H9 (cell line): ENCODE data around the gene SPTY2D1. TPM values are rescaled to one million over a fixed set of nuclear protein-coding genes. Genes with fewer than 3 reads are reported as not detected.
"Not testable (repeated sequence)": the region's sequence is repeated elsewhere in the genome, so short reads cannot be mapped to it uniquely, and the experiment has no call there.

Experiments
- DNase-seq: peaks from one replicate; pipeline ENCODE4 v3.0.0-alpha.2; 2017
- H2AFZ ChIP-seq: one replicate; pipeline ENCODE4 v1.6.1; 2013; ENCODE audit warnings: mild to moderate bottlenecking, low read length, control low read depth, moderate library complexity
- H2AK5ac ChIP-seq: 2 replicates; pipeline ENCODE4 v1.6.1; 2013; ENCODE audit warnings: low read length, control low read depth, mixed read lengths; ENCODE audit not compliant: insufficient read length
- H2BK120ac ChIP-seq: one replicate; pipeline ENCODE4 v1.6.1; 2013; ENCODE audit warnings: low read depth, mild to moderate bottlenecking, low read length, control low read depth, inconsistent platforms; ENCODE audit not compliant: poor library complexity, severe bottlenecking
- H2BK12ac ChIP-seq: 2 replicates; pipeline ENCODE4 v1.6.1; 2013; ENCODE audit warnings: low read length, control low read depth, mixed read lengths, low read depth; ENCODE audit not compliant: insufficient read length
- H2BK15ac ChIP-seq: 2 replicates; pipeline ENCODE4 v1.6.1; 2013; ENCODE audit warnings: low read depth, low read length, control low read depth
- H2BK20ac ChIP-seq: one replicate; pipeline ENCODE4 v1.6.1; 2013; ENCODE audit warnings: low read depth, mild to moderate bottlenecking, low read length, control low read depth, inconsistent platforms; ENCODE audit not compliant: poor library complexity, severe bottlenecking
- H2BK5ac ChIP-seq: 2 replicates; pipeline ENCODE4 v1.6.1; 2013; ENCODE audit warnings: low read length, control low read depth, mixed read lengths; ENCODE audit not compliant: insufficient read length
- H3K14ac ChIP-seq: 2 replicates; pipeline ENCODE4 v1.6.1; 2013; ENCODE audit warnings: low read length, control low read depth; ENCODE audit not compliant: insufficient read depth
- H3K18ac ChIP-seq: 2 replicates; pipeline ENCODE4 v1.6.1; 2013; ENCODE audit warnings: low read depth, mild to moderate bottlenecking, mixed read lengths, low read length, control low read depth; ENCODE audit not compliant: insufficient read length
- H3K23ac ChIP-seq: 2 replicates; pipeline ENCODE4 v1.6.1; 2013; ENCODE audit warnings: low read length, control low read depth, mixed read lengths, low read depth; ENCODE audit not compliant: insufficient read length
- H3K23me2 ChIP-seq: 2 replicates; pipeline ENCODE4 v1.6.1; 2013; ENCODE audit warnings: low read depth, mild to moderate bottlenecking, mixed read lengths, low read length, control low read depth; ENCODE audit not compliant: insufficient read length, poor library complexity, severe bottlenecking
- H3K27ac ChIP-seq: 2 replicates; pipeline ENCODE4 v1.5.1; 2013; ENCODE audit warnings: low read length, control low read depth, mixed read lengths, low read depth; ENCODE audit not compliant: insufficient read length
- H3K27me3 ChIP-seq: 2 replicates; pipeline ENCODE4 v1.6.1; 2013; ENCODE audit warnings: low read length, control low read depth, inconsistent platforms; ENCODE audit not compliant: insufficient read depth
- H3K4ac ChIP-seq: 2 replicates; pipeline ENCODE4 v1.6.1; 2013; ENCODE audit warnings: low read depth, mild to moderate bottlenecking, control low read depth, inconsistent platforms, low read length, moderate library complexity
- H3K4me1 ChIP-seq: 2 replicates; pipeline ENCODE4 v1.6.1; 2013; ENCODE audit warnings: low read length, control low read depth, inconsistent platforms; ENCODE audit not compliant: insufficient read depth
- H3K4me2 ChIP-seq: 2 replicates; pipeline ENCODE4 v1.6.1; 2013; ENCODE audit warnings: low read length, control low read depth, mixed read lengths; ENCODE audit not compliant: insufficient read length, insufficient read depth
- H3K56ac ChIP-seq: 2 replicates; pipeline ENCODE4 v1.6.1; 2013; ENCODE audit warnings: low read depth, mild to moderate bottlenecking, mixed read lengths, low read length, control low read depth; ENCODE audit not compliant: insufficient read length
- H3K79me1 ChIP-seq: 2 replicates; pipeline ENCODE4 v1.6.1; 2013; ENCODE audit warnings: low read depth, mild to moderate bottlenecking, moderate library complexity, low read length, control low read depth, inconsistent platforms; ENCODE audit not compliant: insufficient read depth, poor library complexity, severe bottlenecking
- H3K79me2 ChIP-seq: 2 replicates; pipeline ENCODE4 v1.6.1; 2013; ENCODE audit warnings: low read length, control low read depth, inconsistent platforms; ENCODE audit not compliant: insufficient read depth
- H3K9ac ChIP-seq: 2 replicates; pipeline ENCODE4 v1.6.1; 2013; ENCODE audit warnings: low read length, control low read depth, mixed read lengths; ENCODE audit not compliant: insufficient read length; ENCODE audit errors: extremely low read depth
- H3K9me3 ChIP-seq: one replicate; pipeline ENCODE4 v1.6.1; 2013; ENCODE audit warnings: low read depth, low read length, inconsistent platforms; ENCODE audit not compliant: control insufficient read depth
- H3T11ph ChIP-seq: one replicate; pipeline ENCODE4 v1.6.1; 2013; ENCODE audit warnings: mild to moderate bottlenecking, low read length, control low read depth, inconsistent platforms
- H4K20me1 ChIP-seq: one replicate; pipeline ENCODE4 v1.6.1; 2013; ENCODE audit not compliant: control insufficient read depth, insufficient read length, insufficient read depth
- H4K5ac ChIP-seq: 2 replicates; pipeline ENCODE4 v1.6.1; 2013; ENCODE audit warnings: low read depth, mild to moderate bottlenecking, mixed read lengths, low read length, control low read depth; ENCODE audit not compliant: insufficient read length
- H4K8ac ChIP-seq: replicated peaks from 2 replicates; pipeline ENCODE4 v1.6.1; 2013; ENCODE audit warnings: low read length, control low read depth, mixed read lengths, low read depth; ENCODE audit not compliant: insufficient read length
- H4K91ac ChIP-seq: 2 replicates; pipeline ENCODE4 v1.6.1; 2013; ENCODE audit warnings: low read depth, mild to moderate bottlenecking, moderate library complexity, mixed read lengths, low read length, control low read depth; ENCODE audit not compliant: insufficient read length
- H3K27ac Mint-ChIP-seq, 3 experiments: 2 replicates in 2 of 3; 3 replicates in 1 of 3; pipeline ENCODE4 v1.8.0; 2020 to 2021; ENCODE audit warnings: mixed read lengths in 3 of 3, mild to moderate bottlenecking in 1 of 3, moderate library complexity in 1 of 3
- H3K27me3 Mint-ChIP-seq: 2 replicates; pipeline ENCODE4 v1.8.0; 2021; ENCODE audit warnings: low read depth, mild to moderate bottlenecking, moderate library complexity, mixed read lengths
- H3K36me3 Mint-ChIP-seq, 3 experiments: 2 replicates in 2 of 3; 3 replicates in 1 of 3; pipeline ENCODE4 v1.8.0; 2020 to 2021; ENCODE audit warnings: low read depth in 3 of 3, mixed read lengths in 3 of 3; ENCODE audit not compliant: insufficient read depth in 1 of 3
- H3K4me1 Mint-ChIP-seq, 2 experiments: 2 replicates each; pipeline ENCODE4 v1.8.0; 2020; ENCODE audit warnings: mixed read lengths in 2 of 2
- H3K4me3 Mint-ChIP-seq, 2 experiments: 2 replicates in 1 of 2; 3 replicates in 1 of 2; pipeline ENCODE4 v1.8.0; 2020 to 2021; ENCODE audit warnings: mild to moderate bottlenecking in 2 of 2, mixed read lengths in 2 of 2, moderate library complexity in 1 of 2
- H3K9me3 Mint-ChIP-seq, 2 experiments: 2 replicates in 1 of 2; 3 replicates in 1 of 2; pipeline ENCODE4 v1.8.0; 2020; ENCODE audit warnings: mild to moderate bottlenecking in 2 of 2, mixed read lengths in 2 of 2, moderate library complexity in 1 of 2
- WGBS: extraction: QIAGEN DNeasy Blood & Tissue Kit; methylation state at CpG from one replicate; pipeline ENCODE4 v1.1.7; 2013; ENCODE audit warnings: missing lambda C conversion rate, low lambda C conversion rate, mixed read lengths; ENCODE audit not compliant: insufficient read length; ENCODE audit errors: extremely low coverage; 5-methylcytosine and 5-hydroxymethylcytosine counted together
- total RNA-seq: library from RNA; stranded (reverse); gene quantifications from 2 replicates; pipeline ENCODE4 v1.2.1, GENCODE V29; 2021
- TF ChIP-seq, protein P1 (sequence below): fragments of 200-600 bp; sonication (generic); conservative IDR thresholded peaks from 3 replicates; pipeline ENCODE4 v1.8.0; 2021; ENCODE audit warnings: antibody characterized with exemption, mild to moderate bottlenecking

The SPTY2D1 gene
- total RNA-seq, 1 experiment from 2014 or later, result 15.9 TPM

DNA sequence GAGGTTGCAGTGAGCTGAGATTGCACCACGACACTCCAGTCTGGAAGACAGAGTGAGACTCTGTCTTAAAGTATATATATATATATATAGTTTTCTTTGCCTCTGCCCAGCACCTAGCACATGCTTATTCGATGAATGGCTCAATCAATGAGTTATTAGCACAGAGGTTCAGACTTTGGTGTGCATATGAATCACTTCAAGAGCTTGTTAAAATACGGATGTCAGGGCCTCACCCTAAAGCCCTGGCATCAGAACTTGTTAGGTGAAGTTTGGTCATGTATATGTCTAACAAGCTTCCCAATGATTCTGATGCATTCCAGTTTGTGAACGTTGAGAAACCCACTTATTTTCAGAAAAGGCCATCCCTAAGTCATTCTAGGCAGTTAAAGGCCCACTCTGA, 42.7 kb upstream of the SPTY2D1 start:
- H4K8ac ChIP-seq, result no peak overlapping the region
- DNase-seq, result no peak
- no peak overlapping the region for H2BK5ac ChIP-seq
- TF ChIP-seq, protein P1, sequence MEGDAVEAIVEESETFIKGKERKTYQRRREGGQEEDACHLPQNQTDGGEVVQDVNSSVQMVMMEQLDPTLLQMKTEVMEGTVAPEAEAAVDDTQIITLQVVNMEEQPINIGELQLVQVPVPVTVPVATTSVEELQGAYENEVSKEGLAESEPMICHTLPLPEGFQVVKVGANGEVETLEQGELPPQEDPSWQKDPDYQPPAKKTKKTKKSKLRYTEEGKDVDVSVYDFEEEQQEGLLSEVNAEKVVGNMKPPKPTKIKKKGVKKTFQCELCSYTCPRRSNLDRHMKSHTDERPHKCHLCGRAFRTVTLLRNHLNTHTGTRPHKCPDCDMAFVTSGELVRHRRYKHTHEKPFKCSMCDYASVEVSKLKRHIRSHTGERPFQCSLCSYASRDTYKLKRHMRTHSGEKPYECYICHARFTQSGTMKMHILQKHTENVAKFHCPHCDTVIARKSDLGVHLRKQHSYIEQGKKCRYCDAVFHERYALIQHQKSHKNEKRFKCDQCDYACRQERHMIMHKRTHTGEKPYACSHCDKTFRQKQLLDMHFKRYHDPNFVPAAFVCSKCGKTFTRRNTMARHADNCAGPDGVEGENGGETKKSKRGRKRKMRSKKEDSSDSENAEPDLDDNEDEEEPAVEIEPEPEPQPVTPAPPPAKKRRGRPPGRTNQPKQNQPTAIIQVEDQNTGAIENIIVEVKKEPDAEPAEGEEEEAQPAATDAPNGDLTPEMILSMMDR, result no peak
- no peak overlapping the region for H2AFZ ChIP-seq
- no peak overlapping the region for H3K18ac ChIP-seq
- Mint-ChIP-seq H3K9me3 (no peaks in the 10 kb centered on the region), H3K36me3 (no peaks in the 10 kb centered on the region), H3K27ac (no peak overlapping the region), H3K4me1 (no peaks in the 10 kb centered on the region), H3K27me3 (no peaks in the 10 kb centered on the region), H3K4me3 (no peak overlapping the region)
- no peak overlapping the region for H3K4me2 ChIP-seq
- H3K23me2 ChIP-seq, result no peaks in the 10 kb centered on the region
- H2AK5ac ChIP-seq, result no peak overlapping the region
- no peak overlapping the region for H3T11ph ChIP-seq
- no peak overlapping the region for H3K14ac ChIP-seq
- no peaks in the 10 kb centered on the region for H3K79me1 ChIP-seq
- no peaks in the 10 kb centered on the region for H3K27me3 ChIP-seq
- no peaks in the 10 kb centered on the region for H3K9me3 ChIP-seq
- no peak overlapping the region for H4K5ac ChIP-seq
- no peak overlapping the region for H3K23ac ChIP-seq
- no peaks in the 10 kb centered on the region for H4K20me1 ChIP-seq
- H3K27ac ChIP-seq, result no peak overlapping the region
- H2BK20ac ChIP-seq, result no peak overlapping the region
- no peaks in the 10 kb centered on the region for H3K79me2 ChIP-seq
- no CpG with 5 or more reads among the region's 4 CpGs for WGBS
- no peaks in the 10 kb centered on the region; the same call in 1 of the 2 replicates for H3K4me1 ChIP-seq
- no peak overlapping the region for H3K56ac ChIP-seq
- no peak overlapping the region for H2BK15ac ChIP-seq
- no peak overlapping the region for H3K9ac ChIP-seq
- no peak overlapping the region for H4K91ac ChIP-seq
- no peak overlapping the region for H2BK120ac ChIP-seq
- H2BK12ac ChIP-seq, result no peak overlapping the region
- H3K4ac ChIP-seq, result no peak overlapping the region

DNA sequence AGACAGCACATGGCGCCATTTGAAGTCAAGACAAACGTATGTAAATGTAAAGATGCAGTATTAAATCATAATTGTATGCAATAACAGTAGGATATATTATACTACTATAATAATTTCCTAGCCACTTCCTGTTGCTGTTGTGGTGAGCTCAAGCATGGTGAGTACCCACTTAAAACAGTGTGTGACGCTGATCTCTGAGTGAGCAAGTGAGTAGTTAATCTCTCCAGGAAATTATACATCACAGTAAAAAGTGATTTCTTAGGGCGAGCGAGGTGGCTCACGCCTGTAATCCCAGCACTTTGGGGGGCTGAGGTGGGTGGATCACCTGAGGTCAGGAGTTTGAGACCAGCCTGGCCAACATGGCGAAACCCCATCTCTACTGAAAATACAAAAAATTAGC, 38.1 kb upstream of the SPTY2D1 start:
- not testable (repeated sequence) for H2BK12ac ChIP-seq, H3K27me3 ChIP-seq, H3K4me2 ChIP-seq, H4K8ac ChIP-seq, H2BK15ac ChIP-seq, H3K9me3 ChIP-seq, DNase-seq, H3K79me1 ChIP-seq, H3K4me1 ChIP-seq, H3K27ac ChIP-seq, H3K9ac ChIP-seq, H3K18ac ChIP-seq, H3K79me2 ChIP-seq, H3K23ac ChIP-seq, H2BK120ac ChIP-seq, H2BK5ac ChIP-seq, H3K27ac Mint-ChIP-seq, H3K4me3 Mint-ChIP-seq, H3K56ac ChIP-seq, H3K4ac ChIP-seq, H4K20me1 ChIP-seq, H2BK20ac ChIP-seq, H2AFZ ChIP-seq, H2AK5ac ChIP-seq, H4K5ac ChIP-seq, H4K91ac ChIP-seq, H3K14ac ChIP-seq, H3K27me3 Mint-ChIP-seq, H3K23me2 ChIP-seq, H3K36me3 Mint-ChIP-seq, H3T11ph ChIP-seq, H3K9me3 Mint-ChIP-seq
- no CpG with 5 or more reads among the region's 7 CpGs for WGBS
- peaks cover 14 to 15% of the 10 kb centered on the region in 2 experiments for H3K4me1 Mint-ChIP-seq
